AG08396 (cell line): ENCODE results near the gene NAV2.

Experiments
- DNase-seq: peaks from one replicate; pipeline ENCODE4 v3.0.0; 2012; ENCODE audit warnings: low spot score, mixed read lengths

NAV2 gene

DNA sequence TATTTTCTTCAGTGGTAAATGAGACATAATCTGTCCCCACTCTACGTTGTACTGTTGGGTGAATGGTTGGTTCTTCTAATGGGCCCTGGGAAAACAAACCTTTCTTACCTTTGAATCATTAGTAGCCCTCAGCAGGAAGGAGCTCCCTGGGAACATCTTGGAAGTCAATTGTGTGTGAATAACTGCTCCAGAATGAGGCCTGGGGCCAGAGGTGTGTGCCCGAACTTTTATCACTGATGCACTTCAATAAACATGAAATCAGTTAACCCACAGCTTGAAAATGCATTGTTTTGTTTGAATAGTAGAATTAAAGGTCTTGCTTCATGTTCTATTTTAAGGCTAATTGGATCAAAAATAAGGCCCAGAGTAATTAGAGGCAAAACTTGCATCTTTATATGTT is 67.1 kb downstream of the NAV2 start:
- no peak for DNase-seq

DNA sequence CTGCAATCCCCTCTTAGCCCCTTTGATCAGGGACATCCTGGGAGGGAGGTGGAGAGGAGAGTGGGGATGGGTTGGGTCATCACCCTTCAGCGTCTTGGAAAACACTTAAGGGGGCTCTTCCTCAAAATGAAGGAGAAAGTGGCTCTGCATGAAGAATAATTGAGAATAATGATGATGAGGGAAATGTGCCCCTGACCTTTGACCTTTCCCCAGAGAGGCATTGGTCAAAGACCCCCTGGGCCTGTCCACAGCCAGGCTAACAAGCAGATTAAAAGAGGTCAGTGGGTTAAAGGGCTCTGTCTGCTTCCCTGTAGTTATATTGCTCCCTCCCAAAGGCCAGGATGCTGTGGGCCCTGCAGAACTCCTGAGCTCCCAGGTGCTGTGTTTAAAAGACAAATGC is 68.7 kb downstream of the NAV2 start:
- no peak for DNase-seq

DNA sequence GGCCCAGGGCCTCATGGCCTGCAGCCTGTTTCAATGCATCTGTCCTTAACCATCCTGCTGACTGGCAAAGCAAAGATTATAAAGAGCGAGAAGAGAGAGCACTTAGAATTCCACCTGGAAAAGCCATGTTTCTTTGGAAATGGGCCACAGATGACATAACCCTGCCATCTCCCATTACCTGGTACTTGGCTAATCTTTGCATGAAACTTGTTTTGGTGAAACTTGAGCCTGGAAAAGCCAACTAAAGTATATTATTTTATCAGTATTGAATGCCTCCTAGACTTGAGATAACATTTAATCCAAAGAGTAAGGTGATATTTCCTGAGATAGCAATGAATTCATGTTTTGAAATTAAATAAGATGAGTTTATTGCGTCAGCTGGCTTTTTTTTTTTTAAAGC is 72.6 kb downstream of the NAV2 start:
- DNase-seq = no peak

DNA sequence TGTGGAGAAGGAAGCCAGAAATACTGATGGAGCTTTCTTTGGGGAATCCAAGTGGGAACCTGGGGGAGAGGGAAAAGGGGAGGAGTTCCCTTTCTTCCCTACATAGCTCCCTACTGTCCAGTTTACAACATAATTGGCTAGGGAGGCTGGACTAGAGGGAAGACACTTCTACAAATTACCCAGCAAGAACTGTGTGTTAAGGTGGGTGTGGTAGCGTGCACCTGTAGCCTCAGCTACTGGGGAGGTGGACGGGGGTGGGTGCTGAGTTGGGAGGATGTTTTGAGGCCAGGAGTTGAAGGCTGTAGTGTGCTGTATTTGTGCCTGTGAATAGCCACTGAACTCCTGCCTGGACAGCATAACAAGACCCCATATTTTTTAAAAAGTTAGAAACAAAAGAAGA is 74.0 kb downstream of the NAV2 start:
- DNase-seq = no peak

DNA sequence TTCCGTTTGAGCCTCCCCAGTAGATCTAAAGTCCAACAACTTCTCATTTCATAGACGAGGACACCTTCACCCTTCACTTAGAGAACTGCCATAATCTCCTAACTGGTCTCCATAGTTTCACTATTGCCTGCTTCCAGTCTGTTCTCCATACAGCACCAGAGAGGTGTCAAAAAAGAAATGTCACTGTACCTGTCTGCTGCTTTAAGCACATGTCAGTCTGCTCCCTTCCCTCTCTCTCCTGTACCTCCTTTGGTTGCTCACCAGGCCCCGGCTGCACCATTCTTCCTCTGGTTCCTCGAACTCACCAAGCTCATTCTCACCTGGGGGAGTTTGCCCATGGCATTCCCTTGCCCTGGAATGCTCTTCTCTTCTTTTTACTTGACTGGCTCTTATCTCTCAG is 75.8 kb downstream of the NAV2 start:
- no peak for DNase-seq

DNA sequence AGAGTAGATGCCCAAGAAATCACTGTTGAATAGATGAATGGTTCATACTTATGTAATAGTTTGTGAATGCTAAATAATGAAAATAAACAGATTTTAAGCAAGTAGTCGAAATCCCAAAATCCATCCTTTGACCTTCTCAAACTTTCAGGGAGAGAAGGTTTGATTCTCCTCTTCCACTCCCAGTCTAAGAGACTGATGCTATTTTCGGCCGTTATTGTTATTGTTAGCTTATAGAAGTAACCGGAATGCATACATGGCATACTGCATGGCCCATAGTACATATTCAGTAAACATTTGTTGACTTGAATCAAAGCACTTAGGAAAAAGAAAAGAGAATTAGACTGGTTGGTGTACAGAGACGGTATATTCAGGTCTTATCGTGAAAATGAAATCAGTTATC is 76.6 kb downstream of the NAV2 start:
- no peak for DNase-seq

DNA sequence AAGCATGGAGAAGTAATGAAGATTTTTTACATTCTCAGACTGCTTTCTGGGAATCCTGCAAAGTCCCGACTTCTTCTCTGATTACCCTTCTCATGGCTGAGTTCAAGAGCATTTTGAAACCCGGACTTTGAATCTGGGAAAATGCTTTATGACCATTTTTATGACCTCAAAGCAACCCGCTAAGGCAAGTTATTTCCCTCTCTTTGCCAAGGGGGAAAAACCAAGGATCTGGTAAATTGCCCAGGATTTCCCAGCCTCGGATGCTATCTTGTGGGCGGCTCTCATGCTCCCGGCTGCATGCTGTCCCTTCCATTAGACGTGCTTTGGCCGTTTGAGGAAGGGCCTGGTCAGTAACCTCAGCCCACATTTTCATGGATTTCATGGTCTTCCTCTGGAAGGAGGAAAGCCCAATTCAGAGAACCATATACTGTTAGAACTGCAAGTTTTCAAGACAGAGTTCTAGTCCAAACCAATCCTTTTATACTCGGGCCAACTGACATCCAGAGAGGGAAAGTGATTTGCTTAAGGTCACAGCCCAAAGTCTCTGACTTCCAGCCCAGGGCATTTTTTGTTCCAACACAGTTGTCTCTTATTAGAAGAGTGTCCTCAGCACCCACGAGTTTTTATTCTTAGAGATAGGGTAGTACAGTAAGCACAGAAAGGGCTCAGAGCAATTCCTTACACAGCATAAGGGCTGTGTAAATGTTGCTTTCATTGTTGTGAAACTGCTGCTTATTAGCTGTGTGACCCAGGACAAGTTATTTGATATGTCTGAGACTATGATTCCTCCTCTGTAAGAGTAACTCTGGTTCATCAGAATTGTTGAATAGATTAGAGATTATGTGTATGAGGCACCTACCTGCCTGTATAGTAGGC is 77.4 kb downstream of the NAV2 start:
- no peak for DNase-seq

DNA sequence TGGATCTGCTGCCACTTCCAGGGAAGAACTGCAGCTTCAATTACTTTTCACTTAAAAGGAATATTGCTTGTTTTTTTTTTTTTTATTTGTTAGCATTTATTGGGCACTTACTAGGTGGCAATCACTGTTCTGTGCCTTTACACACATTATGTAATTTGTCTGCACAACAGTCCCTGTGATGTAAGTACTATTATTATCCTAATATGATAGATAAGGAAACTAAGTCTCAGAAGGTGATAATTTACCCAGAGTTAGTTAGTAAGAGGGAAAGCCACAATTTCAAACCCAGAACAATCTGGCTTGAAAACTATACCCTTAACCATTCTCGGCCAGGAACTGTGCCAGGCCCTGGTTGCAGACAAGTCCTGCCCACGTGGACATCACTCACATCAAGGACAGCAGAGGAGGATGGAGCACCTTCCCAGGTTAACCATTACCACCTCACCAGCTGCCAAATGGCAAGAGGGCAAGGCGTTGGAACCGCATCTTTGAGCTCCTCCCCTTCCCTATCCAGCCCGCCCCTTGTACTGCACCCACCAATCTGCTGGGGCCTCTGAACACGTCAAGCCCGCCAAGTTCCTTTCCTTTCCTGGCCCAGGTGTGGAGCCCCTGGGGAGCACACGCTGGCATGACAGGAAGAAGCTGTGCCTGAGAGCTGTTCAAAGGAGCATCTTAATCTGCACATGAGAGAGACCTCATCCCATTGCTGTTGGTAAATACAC is 78.4 kb downstream of the NAV2 start:
- DNase-seq = no peak

DNA sequence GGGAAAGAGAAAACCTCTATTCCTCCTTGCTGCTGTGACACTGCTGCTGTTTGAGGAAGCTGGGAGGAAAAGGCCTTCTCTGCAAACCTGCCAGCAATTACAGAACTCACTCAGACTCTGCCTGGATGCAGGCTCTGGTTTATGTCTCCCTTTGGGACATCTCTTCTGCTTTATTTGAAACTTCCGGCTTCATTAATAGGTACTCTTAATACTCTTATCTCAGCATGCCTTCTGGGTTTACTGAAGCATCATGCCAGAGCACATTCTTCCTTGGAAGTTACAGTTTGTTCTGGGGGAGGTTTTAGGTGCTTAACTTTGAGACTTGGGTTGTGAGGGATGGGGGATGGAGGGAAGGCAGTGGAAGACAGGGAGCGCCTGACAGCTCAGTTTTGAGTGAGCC is 79.9 kb downstream of the NAV2 start:
- no peak for DNase-seq

DNA sequence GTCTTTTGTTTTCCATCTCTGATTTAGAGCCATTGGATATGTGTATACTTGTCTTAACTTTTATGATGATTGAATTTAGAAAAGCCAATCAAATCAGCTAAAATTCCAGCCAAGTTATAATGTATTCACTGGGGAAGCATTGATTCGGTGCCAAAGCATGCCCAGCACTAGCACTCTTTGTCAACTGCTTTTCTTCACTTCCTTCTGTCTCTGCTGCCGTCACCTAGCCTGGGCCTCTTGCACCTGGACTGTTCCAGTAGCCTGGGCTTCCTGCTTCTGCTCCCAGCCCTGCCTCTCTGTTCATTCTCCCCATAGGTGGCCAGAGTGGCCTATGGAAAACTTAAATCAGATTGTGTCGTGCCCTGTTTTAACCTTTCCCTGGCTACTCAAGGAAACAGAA is 80.7 kb downstream of the NAV2 start:
- DNase-seq = no peak

DNA sequence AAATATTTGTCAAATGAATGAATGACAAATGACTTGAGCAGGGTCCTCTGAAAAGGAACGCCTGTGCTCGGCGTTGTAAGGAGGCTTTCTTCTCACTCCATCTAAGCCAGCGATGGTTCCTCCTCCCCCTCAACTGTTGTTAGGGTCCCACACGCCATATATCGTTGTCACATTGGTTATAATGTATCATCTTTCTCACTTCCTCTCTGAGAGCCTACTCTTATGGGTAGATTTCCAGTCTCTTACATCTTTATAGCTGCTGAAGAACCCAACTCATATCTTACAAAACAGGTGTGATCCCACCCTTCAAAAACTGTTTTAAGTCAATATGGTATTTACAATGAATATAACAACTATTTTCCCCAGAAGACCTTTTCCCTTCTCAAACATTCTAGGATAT is 81.5 kb downstream of the NAV2 start:
- no peak for DNase-seq

DNA sequence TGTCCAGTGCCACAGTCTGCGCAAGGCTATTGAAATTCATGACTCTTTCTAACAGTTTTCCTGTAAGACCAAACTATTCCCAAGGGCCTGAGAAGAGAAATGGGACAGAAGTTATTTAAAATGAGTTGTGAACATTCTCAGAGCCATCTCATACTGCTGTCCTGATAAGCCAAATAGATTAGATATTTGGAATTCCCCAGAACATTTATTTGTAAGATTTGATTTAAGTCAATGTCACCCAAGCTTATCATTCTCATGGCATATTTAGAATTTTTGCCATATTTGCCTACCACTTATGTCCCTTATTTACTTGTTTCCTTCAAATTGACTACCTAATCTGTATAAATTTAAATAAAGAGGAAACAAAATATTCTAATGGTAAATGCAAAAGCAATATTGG is 82.4 kb downstream of the NAV2 start:
- no peak for DNase-seq

DNA sequence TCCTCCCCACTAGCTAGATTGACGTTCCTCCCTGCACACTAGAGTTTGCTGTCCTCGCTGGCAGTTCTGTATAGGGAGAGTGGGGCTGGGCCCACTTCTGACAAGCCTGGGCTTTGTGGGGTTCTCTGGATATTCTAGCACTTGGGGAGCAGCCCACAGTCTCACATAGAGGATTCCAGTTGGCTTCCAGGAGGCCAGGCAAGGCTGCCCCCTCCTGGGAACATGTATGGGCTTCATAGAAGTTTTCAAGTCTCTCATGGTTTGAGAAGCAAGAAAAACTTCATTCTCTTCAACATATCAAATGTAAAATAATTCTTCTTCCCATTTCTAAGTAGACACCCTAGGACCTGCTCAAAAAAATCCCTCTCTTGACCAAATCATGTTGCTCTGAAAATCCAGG is 87.5 kb downstream of the NAV2 start:
- no peak for DNase-seq

DNA sequence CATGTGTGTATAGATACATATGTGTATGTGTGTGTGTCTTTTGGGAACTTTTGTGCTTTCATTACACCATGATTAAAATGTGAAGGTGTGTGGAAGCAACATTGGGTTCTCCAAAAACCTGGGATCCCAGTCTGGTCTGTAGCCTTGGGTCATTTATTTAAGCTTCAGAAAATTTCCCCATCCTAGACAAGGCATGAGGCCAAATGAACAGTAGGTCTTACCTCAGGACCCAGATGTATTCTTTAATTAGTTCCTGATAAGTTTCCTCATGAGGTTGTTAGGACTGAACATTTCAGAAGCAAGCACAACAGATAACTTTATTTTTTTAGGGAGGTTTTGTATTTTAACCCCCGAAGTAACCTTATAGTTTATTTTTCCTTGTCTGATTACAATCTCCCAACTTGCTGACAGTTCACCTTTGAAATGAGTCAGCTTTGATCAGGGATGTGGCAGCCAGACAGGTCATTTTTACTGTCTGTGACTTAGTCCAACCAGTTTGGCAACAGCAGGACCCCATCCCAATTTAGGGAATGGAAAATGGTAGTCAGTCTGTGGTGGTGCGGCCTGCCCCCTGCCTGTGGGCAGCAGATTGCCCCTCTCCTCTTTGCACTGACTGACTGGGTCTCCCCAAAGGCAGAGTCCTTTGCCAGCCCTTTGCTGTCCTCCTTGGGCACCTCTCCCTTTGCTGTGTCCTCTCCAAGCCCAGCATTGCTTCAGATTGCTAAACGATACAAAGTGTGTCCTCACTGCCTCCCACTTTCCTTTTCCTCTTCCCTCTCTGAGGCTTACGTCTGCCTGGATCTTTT is 88.3 kb downstream of the NAV2 start:
- DNase-seq = no peak

DNA sequence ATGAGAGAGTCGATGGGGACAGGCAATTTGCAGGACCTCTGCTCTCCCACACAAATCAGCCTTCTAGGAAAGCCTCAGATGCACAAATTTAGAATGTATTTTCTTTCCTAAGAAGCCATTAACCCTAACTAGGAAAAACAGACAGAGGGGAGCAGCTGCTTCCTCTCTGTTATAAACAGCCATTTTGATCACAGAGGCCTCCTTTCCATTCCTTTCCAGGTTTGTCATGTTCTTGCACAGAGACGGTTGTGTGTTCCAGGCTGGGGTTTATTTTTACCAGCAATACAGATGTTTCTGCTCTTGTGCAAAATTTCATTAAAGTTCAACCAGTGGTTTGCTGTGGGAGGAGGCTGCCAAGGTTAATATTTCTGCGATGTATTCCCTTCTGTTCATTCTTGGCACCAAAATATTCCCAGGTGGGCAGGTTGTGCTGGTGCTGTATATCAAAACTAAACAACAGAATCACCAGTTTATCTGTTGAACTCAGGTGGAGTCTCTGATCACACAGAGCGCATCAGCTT is 90.2 kb downstream of the NAV2 start:
- no peak for DNase-seq

DNA sequence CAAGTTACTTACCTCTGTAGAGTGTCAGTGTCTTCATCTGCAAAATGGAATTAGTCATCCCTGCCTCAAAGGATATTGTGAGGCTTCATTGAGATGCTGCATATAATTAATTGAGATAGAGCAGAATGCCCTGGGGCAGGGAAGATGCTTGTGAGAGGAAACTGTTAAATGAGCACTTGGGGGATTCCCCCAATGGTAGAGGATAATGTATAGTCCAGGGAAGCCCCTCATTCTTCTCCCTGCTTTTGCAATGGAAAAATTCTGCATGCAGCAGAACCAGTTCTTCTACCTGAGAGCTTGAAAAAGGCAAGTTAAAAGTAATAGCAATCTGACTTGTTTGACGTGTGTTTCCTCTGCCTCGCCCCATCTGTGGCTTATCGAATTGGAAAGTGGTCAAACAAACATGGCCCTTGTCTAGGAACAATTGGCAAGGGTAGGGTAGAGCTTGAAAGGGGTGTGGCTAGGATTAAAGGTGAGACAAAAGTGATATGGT is 90.9 kb downstream of the NAV2 start:
- no peak for DNase-seq

DNA sequence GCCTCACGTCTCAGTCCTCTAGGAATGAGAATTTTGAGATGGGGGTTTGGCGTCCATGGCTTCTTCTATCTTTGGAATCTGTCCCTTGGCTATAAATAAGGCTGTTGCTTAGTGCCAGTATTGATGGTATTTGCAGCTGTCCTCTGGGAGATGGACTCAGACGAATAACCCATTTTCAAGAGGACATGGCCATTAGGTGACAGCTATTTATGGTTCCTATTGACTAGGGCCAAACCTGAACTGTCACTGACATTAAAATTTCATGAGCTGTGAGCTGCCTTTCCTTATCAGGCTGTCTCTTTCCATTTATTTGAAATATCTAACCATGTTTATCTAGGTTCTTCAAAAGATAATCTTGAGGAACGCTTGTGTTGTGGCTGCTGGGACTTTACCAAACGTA is 92.7 kb downstream of the NAV2 start:
- DNase-seq = no peak

DNA sequence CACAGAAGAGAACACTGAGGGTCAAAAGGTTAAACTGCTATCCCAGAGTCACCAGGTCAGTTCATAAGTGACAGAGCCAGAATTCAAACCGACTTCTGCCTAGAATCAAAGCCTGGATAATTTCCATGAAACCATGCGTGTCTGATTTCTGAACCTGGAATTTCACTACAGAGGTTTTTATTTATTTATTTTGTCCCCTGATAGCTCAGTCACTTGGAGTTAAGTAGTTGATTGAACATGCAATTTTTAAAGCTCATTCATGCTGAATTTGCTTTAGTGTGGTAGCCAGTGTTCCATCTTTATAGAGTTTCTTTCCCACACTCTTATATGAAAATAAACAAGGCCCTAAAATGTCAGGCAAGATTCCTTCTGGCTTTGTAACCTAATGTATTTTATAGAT is 93.2 kb downstream of the NAV2 start:
- no peak for DNase-seq

DNA sequence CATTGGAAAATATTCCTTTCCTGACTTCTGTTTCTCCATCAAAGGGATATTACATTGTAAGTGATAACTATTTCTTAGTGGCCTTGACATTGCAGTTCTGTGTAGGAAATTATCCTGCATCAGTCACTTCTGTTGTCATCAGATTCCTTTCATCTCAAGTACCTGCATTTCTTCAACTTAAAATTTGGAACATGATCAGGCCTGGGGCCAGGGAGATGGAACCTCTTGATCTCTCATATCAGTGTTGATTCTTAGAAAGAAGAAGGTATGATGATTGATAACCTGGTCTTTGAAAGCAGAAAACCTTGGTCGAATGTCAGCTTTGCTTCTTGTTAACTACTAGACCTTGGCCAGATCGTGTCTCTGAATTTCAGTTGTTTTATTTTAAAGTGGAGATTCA is 93.6 kb downstream of the NAV2 start:
- no peak for DNase-seq

DNA sequence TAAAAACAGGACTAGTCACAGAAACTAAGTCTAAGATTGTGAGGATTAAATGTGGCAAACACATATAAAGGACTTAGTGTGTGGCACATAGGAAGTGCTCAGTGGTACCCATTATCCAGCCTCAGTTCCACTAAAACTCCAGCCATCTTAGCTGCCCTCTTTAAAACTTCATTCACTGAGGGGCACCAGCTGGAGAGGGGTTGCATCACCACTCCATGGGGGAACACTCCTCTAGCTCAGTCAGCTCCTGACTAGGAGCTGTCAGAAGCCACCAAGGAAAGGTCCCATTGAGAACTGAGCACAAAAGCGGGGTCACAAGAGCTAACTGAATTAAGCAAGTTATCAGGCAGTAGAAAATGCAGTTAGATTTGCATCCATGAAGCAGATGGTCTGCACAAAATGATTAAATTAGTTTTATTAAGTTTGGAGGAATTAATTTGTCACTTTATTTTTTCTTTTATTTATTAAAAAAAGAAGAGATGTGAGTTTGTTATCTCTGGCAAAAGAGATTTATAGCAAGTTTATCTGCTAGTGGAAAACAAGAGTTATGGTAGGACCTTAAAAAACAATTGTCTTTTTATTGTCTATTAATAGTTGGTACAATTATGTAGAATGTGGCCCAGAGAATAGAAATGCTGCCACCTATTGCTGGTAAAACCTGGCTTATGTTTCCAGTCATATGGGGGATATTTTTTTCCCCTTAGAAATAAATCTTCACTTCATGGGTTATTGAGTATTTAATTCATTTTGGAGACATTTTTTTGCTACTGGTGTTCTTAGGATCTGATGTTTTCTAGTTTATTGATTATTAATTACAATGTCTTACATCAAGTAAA is 95.7 kb downstream of the NAV2 start:
- DNase-seq = no peak

DNA sequence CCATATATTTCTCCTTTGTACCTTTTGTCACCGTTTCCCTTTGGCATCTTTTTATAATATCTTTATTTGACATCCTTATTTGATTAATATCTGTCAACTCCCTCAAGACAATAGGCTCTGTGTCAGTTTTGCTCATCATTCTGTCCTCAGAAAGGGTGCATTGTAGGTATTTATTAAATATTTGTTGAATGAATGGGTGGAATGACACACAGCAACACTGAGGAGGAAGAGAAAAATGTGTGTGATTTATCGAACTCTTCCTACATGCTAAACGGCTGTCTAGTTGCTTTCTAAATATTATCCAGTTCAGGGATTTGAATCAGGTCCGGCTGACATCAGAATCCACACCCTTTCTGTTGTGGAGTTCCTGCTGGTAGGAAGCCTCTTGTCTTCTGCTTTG is 98.2 kb downstream of the NAV2 start:
- DNase-seq = no peak

DNA sequence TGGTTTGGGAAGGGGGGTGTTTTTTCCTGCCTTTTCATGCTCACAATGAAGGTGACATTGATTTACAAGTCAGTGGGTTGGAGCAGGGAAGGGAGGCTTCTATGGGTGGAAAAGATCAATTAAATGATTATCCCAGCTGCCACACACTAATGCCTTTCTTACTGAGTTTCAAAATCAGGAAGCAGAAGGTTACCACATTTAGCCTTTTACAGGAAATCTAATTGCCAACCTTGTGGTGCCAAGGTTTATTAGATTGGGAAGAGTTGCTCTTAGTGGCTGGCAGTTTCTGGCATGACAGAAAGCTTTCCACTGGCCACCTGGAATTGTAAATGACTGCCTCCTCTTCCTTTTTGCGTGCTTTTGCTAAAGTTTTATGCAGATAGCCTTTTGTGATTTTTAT is 98.7 kb downstream of the NAV2 start:
- no peak for DNase-seq
